ENCODE data around the gene RICTOR.
A peak's percentile ranks its signal among the peaks of the same experiment; 100 is the strongest.

The RICTOR gene

DNA sequence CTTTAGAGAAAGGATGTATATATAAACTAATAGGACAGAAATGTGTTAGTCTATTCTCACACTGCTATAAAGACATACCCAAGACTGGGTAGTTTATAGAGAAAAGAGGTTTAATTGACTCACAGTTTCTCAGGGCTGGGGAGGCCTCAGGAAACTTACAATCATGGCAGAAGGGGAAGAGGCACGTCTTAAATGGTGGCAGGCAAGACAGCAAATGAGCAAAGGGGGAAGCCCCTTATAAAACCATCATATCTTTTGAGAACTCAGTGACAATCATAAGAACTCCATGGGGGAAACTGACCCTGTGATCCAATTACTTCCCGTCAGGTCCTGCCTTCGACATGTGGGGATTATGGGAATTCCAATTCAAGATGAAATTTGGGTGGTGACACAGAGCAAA lies 8.8 kb upstream of the RICTOR start:
- H3K9me3 ChIP-seq (ENCODE audit: low read length): no peaks in the 10 kb centered on the region
- no peaks in the 10 kb centered on the region for H3K27me3 ChIP-seq (ENCODE audit: insufficient read depth, low read length)
- H2AFZ ChIP-seq (ENCODE audit: low read length): no peak overlapping the region
- H3F3A ChIP-seq (ENCODE audit: insufficient read depth, low read length): no peaks in the 10 kb centered on the region
- no peaks in the 10 kb centered on the region for H3K36me3 ChIP-seq (ENCODE audit: insufficient read depth, low read length)
- H3K9ac ChIP-seq (ENCODE audit: low read length): no peak overlapping the region
- H3K27ac ChIP-seq (ENCODE audit: low read depth, low read length, poor library complexity, severe bottlenecking): no peak overlapping the region
- no peak overlapping the region for H3K4me3 ChIP-seq (ENCODE audit: low read depth, low read length, poor library complexity, severe bottlenecking)
- no peaks in the 10 kb centered on the region for H3K4me1 ChIP-seq (ENCODE audit: insufficient read depth, low read length, severe bottlenecking)
- no peaks in the 10 kb centered on the region for H4K20me1 ChIP-seq (ENCODE audit: insufficient read depth, low read length)
- H3K4me2 ChIP-seq (ENCODE audit: low read length): no peak overlapping the region
- TF ChIP-seq, protein P1, sequence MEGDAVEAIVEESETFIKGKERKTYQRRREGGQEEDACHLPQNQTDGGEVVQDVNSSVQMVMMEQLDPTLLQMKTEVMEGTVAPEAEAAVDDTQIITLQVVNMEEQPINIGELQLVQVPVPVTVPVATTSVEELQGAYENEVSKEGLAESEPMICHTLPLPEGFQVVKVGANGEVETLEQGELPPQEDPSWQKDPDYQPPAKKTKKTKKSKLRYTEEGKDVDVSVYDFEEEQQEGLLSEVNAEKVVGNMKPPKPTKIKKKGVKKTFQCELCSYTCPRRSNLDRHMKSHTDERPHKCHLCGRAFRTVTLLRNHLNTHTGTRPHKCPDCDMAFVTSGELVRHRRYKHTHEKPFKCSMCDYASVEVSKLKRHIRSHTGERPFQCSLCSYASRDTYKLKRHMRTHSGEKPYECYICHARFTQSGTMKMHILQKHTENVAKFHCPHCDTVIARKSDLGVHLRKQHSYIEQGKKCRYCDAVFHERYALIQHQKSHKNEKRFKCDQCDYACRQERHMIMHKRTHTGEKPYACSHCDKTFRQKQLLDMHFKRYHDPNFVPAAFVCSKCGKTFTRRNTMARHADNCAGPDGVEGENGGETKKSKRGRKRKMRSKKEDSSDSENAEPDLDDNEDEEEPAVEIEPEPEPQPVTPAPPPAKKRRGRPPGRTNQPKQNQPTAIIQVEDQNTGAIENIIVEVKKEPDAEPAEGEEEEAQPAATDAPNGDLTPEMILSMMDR (IDR thresholded peaks at IDR 0.05; ENCODE audit: low read length): no peak
- TF ChIP-seq EZH2 (IDR thresholded peaks at IDR 0.05; ENCODE audit: borderline replicate concordance, low read length): no peak
- no peaks in the 10 kb centered on the region; the same call in 1 of the 2 replicates for H3K9me2 ChIP-seq (ENCODE audit: low read depth, low read length)
- no peaks in the 10 kb centered on the region for H3K79me2 ChIP-seq (ENCODE audit: insufficient read depth, low read length)

DNA sequence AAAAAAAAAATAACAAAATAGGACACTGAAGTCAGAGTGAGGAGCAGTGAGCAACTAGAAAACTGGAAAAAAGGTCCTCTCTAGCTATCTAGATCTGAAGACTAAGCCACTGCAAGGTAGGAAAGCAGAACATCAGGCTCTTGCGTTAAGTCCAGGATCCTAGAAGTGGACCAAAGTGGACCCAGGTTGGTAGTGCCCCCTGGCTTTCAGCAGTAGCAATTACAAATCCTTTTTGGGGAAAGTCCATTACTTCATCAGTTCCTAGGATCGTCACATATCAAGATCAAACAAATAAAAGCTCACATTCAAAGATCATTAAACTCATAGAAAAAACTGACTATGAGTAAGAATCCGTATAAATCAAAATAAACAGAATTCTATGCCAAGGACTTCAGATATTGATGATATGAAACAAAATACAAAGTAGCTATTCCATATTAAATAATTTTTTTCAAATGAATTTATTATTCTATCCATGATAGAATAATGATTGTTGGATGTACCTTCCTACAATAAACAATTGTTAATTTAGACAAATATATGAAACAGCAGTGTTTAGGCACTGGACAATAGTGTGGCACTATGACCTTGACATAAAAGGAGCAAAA lies 6.5 kb upstream of the RICTOR start:
- peaks cover 21% of the 10 kb centered on the region for H3K4me1 ChIP-seq (ENCODE audit: insufficient read depth, low read length, severe bottlenecking)
- no peaks in the 10 kb centered on the region for H3K36me3 ChIP-seq (ENCODE audit: insufficient read depth, low read length)
- H4K20me1 ChIP-seq (ENCODE audit: insufficient read depth, low read length): no peaks in the 10 kb centered on the region
- no peaks in the 10 kb centered on the region for H3F3A ChIP-seq (ENCODE audit: insufficient read depth, low read length)
- no peaks in the 10 kb centered on the region for H3K27me3 ChIP-seq (ENCODE audit: insufficient read depth, low read length)
- no peak overlapping the region for H3K27ac ChIP-seq (ENCODE audit: low read depth, low read length, poor library complexity, severe bottlenecking)
- H2AFZ ChIP-seq (ENCODE audit: low read length): no peak overlapping the region
- no peaks in the 10 kb centered on the region for H3K79me2 ChIP-seq (ENCODE audit: insufficient read depth, low read length)
- no peaks in the 10 kb centered on the region for H3K9me2 ChIP-seq (ENCODE audit: low read depth, low read length)
- H3K9ac ChIP-seq (ENCODE audit: low read length): no peak overlapping the region
- no peaks in the 10 kb centered on the region for H3K9me3 ChIP-seq (ENCODE audit: low read length)
- no peak overlapping the region for H3K4me2 ChIP-seq (ENCODE audit: low read length)
- TF ChIP-seq, protein P1 (IDR thresholded peaks at IDR 0.05; ENCODE audit: low read length): peak; percentile 84
- no peak for TF ChIP-seq EZH2 (IDR thresholded peaks at IDR 0.05; ENCODE audit: borderline replicate concordance, low read length)
- H3K4me3 ChIP-seq (ENCODE audit: low read depth, low read length, poor library complexity, severe bottlenecking): no peak overlapping the region

DNA sequence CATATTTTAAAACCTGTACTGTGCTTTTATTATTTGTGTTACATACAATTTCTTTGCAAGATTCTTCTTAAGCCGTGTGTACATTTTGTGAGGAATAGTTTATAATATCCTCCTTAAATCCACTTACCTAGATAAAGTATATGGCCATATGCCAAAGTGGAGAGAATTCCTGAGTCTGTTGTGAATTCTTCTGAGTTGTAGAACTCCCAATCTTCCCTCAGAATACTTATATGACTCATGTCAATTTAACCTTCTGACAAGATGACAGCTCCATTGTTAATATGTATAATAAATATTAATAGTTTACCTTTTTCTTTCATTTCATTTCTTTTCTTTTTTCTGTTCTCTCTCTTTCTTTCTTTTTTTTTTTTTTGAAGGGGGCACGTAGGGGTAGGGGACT lies 6.0 kb upstream of the RICTOR start:
- Histone ChIP-seq H3K9ac (ENCODE audit: low read length) (no peak overlapping the region), H2AFZ (ENCODE audit: low read length) (no peak overlapping the region), H3F3A (ENCODE audit: insufficient read depth, low read length) (no peaks in the 10 kb centered on the region), H3K36me3 (ENCODE audit: insufficient read depth, low read length) (no peaks in the 10 kb centered on the region), H3K9me2 (ENCODE audit: low read depth, low read length) (no peaks in the 10 kb centered on the region), H4K20me1 (ENCODE audit: insufficient read depth, low read length) (no peaks in the 10 kb centered on the region), H3K4me1 (ENCODE audit: insufficient read depth, low read length, severe bottlenecking) (peaks cover 27% of the 10 kb centered on the region), H3K27ac (ENCODE audit: low read depth, low read length, poor library complexity, severe bottlenecking) (no peak overlapping the region), H3K27me3 (ENCODE audit: insufficient read depth, low read length) (no peaks in the 10 kb centered on the region), H3K9me3 (ENCODE audit: low read length) (no peaks in the 10 kb centered on the region), H3K79me2 (ENCODE audit: insufficient read depth, low read length) (no peaks in the 10 kb centered on the region), H3K4me3 (ENCODE audit: low read depth, low read length, poor library complexity, severe bottlenecking) (no peak overlapping the region), H3K4me2 (ENCODE audit: low read length) (no peak overlapping the region)
- TF ChIP-seq, protein P1 (IDR thresholded peaks at IDR 0.05; ENCODE audit: low read length): no peak
- TF ChIP-seq EZH2 (IDR thresholded peaks at IDR 0.05; ENCODE audit: borderline replicate concordance, low read length): no peak
